OCI-LY7 (cell line): ENCODE results near the gene R3HDML. TPM values are rescaled to one million over a fixed set of nuclear protein-coding genes. Genes with fewer than 3 reads are reported as not detected.

ENCODE experiments used
- BruUV-seq: library from RNA; stranded (reverse); fragments of 400-500 nt; replicated peaks from 2 replicates; lab custom pipeline; 2021; lab: Mats Ljungman, UMichigan
- CTCF ChIA-PET: fragments of 300-600 bp; sonication (Branson Sonifier 250); formaldehyde crosslinking; loops from one replicate; lab custom pipeline; 2022; ENCODE audit warnings: antibody characterized with exemption; ENCODE audit not compliant: unreplicated experiment; lab: Charles Lee
- POLR2A ChIA-PET: fragments of 300-600 bp; sonication (Branson Sonifier 250); formaldehyde crosslinking; loops from one replicate; lab custom pipeline; 2022; ENCODE audit warnings: antibody characterized with exemption; lab: Charles Lee
- DNase-seq: peaks from one replicate; pipeline ENCODE4 v3.0.0-alpha.2; 2015; ENCODE audit warnings: low spot score
- H2AFZ ChIP-seq: fragments of 200-600 bp; sonication (generic), shearing (Covaris generic); 2 replicates; pipeline ENCODE4 v1.6.1; 2014; ENCODE audit warnings: mild to moderate bottlenecking, antibody characterized with exemption, low read length, moderate library complexity
- H3K27ac ChIP-seq: fragments of 200-600 bp; sonication (generic); 2 replicates; pipeline ENCODE4 v1.5.1; 2014; ENCODE audit warnings: mixed run types, low read depth, mild to moderate bottlenecking, moderate library complexity, low read length, inconsistent platforms; ENCODE audit not compliant: poor library complexity, severe bottlenecking
- H3K36me3 ChIP-seq: fragments of 200-600 bp; sonication (generic); 2 replicates; pipeline ENCODE4 v1.6.1; 2014; ENCODE audit warnings: mild to moderate bottlenecking, antibody characterized with exemption, low read length, moderate library complexity, mixed read lengths; ENCODE audit not compliant: insufficient read depth
- H3K4me1 ChIP-seq: fragments of 200-600 bp; sonication (generic); 2 replicates; pipeline ENCODE4 v1.5.1; 2014; ENCODE audit warnings: mild to moderate bottlenecking, low read length; ENCODE audit not compliant: insufficient read depth, poor library complexity, severe bottlenecking
- H3K4me2 ChIP-seq: fragments of 200-600 bp; sonication (generic); 2 replicates; pipeline ENCODE4 v1.6.1; 2014; ENCODE audit warnings: mild to moderate bottlenecking, low read length
- H3K4me3 ChIP-seq: fragments of 200-600 bp; sonication (generic); 2 replicates; pipeline ENCODE4 v1.5.1; 2014; ENCODE audit warnings: mild to moderate bottlenecking, low read depth, low read length; ENCODE audit not compliant: poor library complexity, severe bottlenecking
- H3K79me2 ChIP-seq: fragments of 200-600 bp; sonication (generic); 2 replicates; pipeline ENCODE4 v1.6.1; 2016; ENCODE audit warnings: low read depth, mild to moderate bottlenecking, low read length, moderate library complexity, mixed read lengths; ENCODE audit not compliant: insufficient read depth
- H3K9me2 ChIP-seq: fragments of 200-600 bp; sonication (generic); 2 replicates; pipeline ENCODE4 v1.6.1; 2016; ENCODE audit warnings: mild to moderate bottlenecking, low read length, mixed read lengths; ENCODE audit not compliant: insufficient read depth
- H3K9me3 ChIP-seq: fragments of 200-600 bp; sonication (generic); 2 replicates; pipeline ENCODE4 v1.6.1; 2014; ENCODE audit warnings: mild to moderate bottlenecking, mixed run types, low read length, mixed read lengths
- H4K20me1 ChIP-seq: fragments of 200-600 bp; sonication (generic); 2 replicates; pipeline ENCODE4 v1.6.1; 2014; ENCODE audit warnings: mild to moderate bottlenecking, antibody characterized with exemption, low read length, moderate library complexity, mixed read lengths; ENCODE audit not compliant: insufficient read depth
- CTCF ChIP-seq: fragments of 200-600 bp; sonication (generic); conservative IDR thresholded peaks from 2 replicates; pipeline ENCODE4 v1.5.1; 2014; ENCODE audit warnings: mild to moderate bottlenecking, antibody characterized with exemption, low read length, moderate library complexity, mixed read lengths
- EZH2phosphoT487 ChIP-seq: fragments of 200-600 bp; sonication (generic); IDR thresholded peaks from 2 replicates; pipeline ENCODE4 v1.6.1; 2018; ENCODE audit warnings: low read depth, borderline replicate concordance, mild to moderate bottlenecking, mixed run types, antibody characterized with exemption, low read length, moderate library complexity, mixed read lengths
- intact Hi-C: fragments of 100-400 bp; cut with micrococcal nuclease; formaldehyde crosslinking; loops from one replicate; pipeline ENCODE4 v1.10.0; 2022; ENCODE audit not compliant: unreplicated experiment
- total RNA-seq, 2 experiments: library from RNA; depleted of rRNA in 1 of 2; stranded (reverse); fragments of >200 nt in 1 of 2; shearing (Covaris generic) in 1 of 2; gene quantifications; 2 replicates each; pipeline ENCODE4 v1.2.3, GENCODE V29; 2014 to 2022

R3HDML gene
- total RNA-seq, 2 experiments from 2014 or later = not detected

DNA sequence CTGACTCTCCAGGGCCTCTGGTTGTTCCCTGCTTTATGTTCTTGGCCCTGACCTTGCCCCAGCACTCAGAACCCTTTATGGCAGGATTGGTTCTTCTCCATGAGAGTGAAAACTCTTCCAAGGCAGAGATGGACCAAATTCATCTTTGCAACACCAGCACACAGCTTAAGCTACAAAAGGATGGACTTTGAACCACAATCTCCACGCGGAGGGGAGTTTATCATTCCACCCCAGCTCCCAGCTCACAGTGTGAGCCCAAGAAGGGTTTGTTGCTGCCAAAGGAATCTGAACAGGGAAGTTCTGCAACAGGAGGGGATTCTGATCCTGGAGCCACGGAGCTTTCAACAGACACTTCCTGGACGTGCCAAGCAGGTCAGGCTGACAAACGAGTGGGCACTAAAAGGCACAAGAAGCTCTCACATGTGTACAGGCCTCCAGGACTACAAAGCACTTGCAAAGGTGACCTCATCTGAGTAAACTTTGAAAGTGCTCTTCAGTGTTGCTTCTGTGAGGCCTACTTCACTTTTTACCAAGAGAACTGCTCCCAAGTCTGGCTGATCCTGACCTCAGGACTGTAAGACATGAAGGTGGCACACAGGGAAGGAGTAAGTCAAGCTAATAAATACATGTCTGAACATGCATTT, 34.7 kb upstream of the R3HDML start:
- no peak overlapping the region for H3K4me2 ChIP-seq
- no peak for TF ChIP-seq EZH2phosphoT487
- TF ChIP-seq CTCF = no peak

DNA sequence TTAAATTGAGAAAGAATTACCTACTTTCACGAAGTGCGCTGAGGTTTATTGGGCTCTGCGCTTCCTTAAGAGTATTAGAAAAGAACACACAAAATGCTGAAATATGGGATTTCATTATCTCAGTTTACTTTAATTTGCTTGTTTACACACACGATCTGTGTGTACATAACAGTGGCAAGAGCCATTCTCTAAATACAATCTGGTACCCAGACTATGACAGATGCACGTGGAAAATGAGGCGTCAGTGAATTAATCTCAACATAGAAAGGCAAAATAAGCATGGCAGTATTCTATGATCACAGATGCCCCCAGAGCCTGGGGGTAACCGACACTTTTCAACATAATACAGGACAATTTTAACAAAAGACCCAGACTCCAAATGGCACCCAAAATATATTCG, 34.1 kb upstream of the R3HDML start:
- H3K9me3 ChIP-seq = no peaks in the 10 kb centered on the region
- H3K9me2 ChIP-seq = no peaks in the 10 kb centered on the region
- intact Hi-C loops = no loop called here
- no peaks in the 10 kb centered on the region for H3K4me1 ChIP-seq
- ChIA-PET CTCF (no interaction called here), POLR2A (no interaction called here)
- no peak overlapping the region for H3K27ac ChIP-seq
- no peak overlapping the region for H3K4me2 ChIP-seq
- no peaks in the 10 kb centered on the region for H4K20me1 ChIP-seq
- H3K79me2 ChIP-seq = no peaks in the 10 kb centered on the region
- no peak overlapping the region for H3K4me3 ChIP-seq
- BruUV-seq = no TSS peak
- no peak for DNase-seq
- no peaks in the 10 kb centered on the region for H3K36me3 ChIP-seq
- no peak for TF ChIP-seq EZH2phosphoT487
- no peak for TF ChIP-seq CTCF
- H2AFZ ChIP-seq = no peak overlapping the region

More for the DNA sequence above, 34.7 kb upstream of the R3HDML start:
- no peaks in the 10 kb centered on the region for H3K9me3 ChIP-seq
- H3K9me2 ChIP-seq = no peaks in the 10 kb centered on the region
- H4K20me1 ChIP-seq = no peaks in the 10 kb centered on the region
- no peaks in the 10 kb centered on the region for H3K79me2 ChIP-seq
- no peak overlapping the region for H2AFZ ChIP-seq
- H3K27ac ChIP-seq = no peak overlapping the region
- ChIA-PET POLR2A (no interaction called here), CTCF (no interaction called here)
- no peak for DNase-seq
- no peak overlapping the region for H3K4me3 ChIP-seq
- no TSS peak for BruUV-seq
- no peaks in the 10 kb centered on the region for H3K4me1 ChIP-seq
- no peaks in the 10 kb centered on the region for H3K36me3 ChIP-seq
- intact Hi-C loops = no loop called here

DNA sequence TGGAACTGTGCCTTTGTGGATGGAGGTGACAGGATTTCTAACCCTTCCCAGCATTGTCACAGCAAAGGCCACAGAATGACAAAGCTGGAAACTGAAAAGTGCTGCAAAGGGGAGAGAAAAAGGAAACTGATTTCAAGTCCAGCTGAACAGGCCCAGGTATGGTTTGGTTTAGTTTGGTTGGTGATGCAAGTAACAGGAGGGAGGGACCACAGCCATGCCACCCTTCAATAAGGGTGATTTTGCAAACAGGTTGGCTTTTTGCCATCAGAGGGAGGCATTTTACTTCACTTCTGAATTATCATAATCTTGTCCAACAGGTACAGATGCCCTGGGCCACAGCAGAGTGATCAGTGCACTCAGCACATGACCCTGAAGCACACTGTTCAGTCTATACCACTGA, 32.5 kb upstream of the R3HDML start:
- no peak overlapping the region for H3K27ac ChIP-seq
- no peaks in the 10 kb centered on the region for H3K9me3 ChIP-seq
- no peaks in the 10 kb centered on the region for H4K20me1 ChIP-seq
- H3K4me3 ChIP-seq = no peak overlapping the region
- no peaks in the 10 kb centered on the region for H3K36me3 ChIP-seq
- intact Hi-C loops = no loop called here
- no peak for DNase-seq
- H3K79me2 ChIP-seq = no peaks in the 10 kb centered on the region
- no peaks in the 10 kb centered on the region for H3K9me2 ChIP-seq
- no TSS peak for BruUV-seq
- no peak overlapping the region for H3K4me2 ChIP-seq
- TF ChIP-seq EZH2phosphoT487 (no peak), CTCF (no peak)
- CTCF ChIA-PET = no interaction called here
- H3K4me1 ChIP-seq = no peaks in the 10 kb centered on the region
- no peak overlapping the region for H2AFZ ChIP-seq
- POLR2A ChIA-PET = no interaction called here
